IMR-90 (cell line): ENCODE results near the gene PIGA.

Source experiments
- BHLHE40 ChIP-seq: fragments of 150-350 bp; IDR thresholded peaks from 2 replicates; pipeline ENCODE4 v1.6.1; 2016; ENCODE audit warnings: mild to moderate bottlenecking, low read depth, low read length
- CEBPB ChIP-seq: IDR thresholded peaks from 2 replicates; pipeline ENCODE4 v1.6.1; 2012; ENCODE audit warnings: low read depth, low read length, improper control_type of control experiment
- FOS ChIP-seq: fragments of 150-350 bp; IDR thresholded peaks from 2 replicates; pipeline ENCODE4 v1.6.1; 2016; ENCODE audit warnings: low read depth, low read length
- MAFK ChIP-seq: IDR thresholded peaks from 2 replicates; pipeline ENCODE4 v1.6.1; 2012; ENCODE audit warnings: low read depth, low read length, improper control_type of control experiment
- MAZ ChIP-seq: IDR thresholded peaks from 2 replicates; pipeline ENCODE4 v1.6.1; 2012; ENCODE audit warnings: low read depth, mild to moderate bottlenecking, low read length, improper control_type of control experiment, moderate library complexity, borderline replicate concordance
- MXI1 ChIP-seq: IDR thresholded peaks from 2 replicates; pipeline ENCODE4 v1.6.1; 2012; ENCODE audit warnings: low read depth, mild to moderate bottlenecking, low read length, moderate library complexity, borderline replicate concordance
- POLR2A ChIP-seq: IDR thresholded peaks from 2 replicates; pipeline ENCODE4 v1.6.1; 2012; ENCODE audit warnings: mild to moderate bottlenecking, low read depth, low read length
- RAD21 ChIP-seq: IDR thresholded peaks from 2 replicates; pipeline ENCODE4 v1.6.1; 2012; ENCODE audit warnings: low read length, improper control_type of control experiment
- RCOR1 ChIP-seq: IDR thresholded peaks from 2 replicates; pipeline ENCODE4 v1.6.1; 2012; ENCODE audit warnings: mild to moderate bottlenecking, low read length, improper control_type of control experiment; ENCODE audit not compliant: insufficient replicate concordance
- RFX5 ChIP-seq: IDR thresholded peaks from 2 replicates; pipeline ENCODE4 v1.8.0; 2012; ENCODE audit warnings: low read depth, mild to moderate bottlenecking, low read length, moderate library complexity
- TF ChIP-seq, protein P1 (sequence below): conservative IDR thresholded peaks from 2 replicates; pipeline ENCODE4 v1.5.1; 2012; ENCODE audit warnings: mild to moderate bottlenecking, low read depth, low read length, improper control_type of control experiment
- TF ChIP-seq, protein P2 (sequence below): fragments of 150-350 bp; IDR thresholded peaks from 2 replicates; pipeline ENCODE4 v1.6.1; 2017; ENCODE audit warnings: mild to moderate bottlenecking, antibody characterized with exemption, low read length, low read depth

DNA sequence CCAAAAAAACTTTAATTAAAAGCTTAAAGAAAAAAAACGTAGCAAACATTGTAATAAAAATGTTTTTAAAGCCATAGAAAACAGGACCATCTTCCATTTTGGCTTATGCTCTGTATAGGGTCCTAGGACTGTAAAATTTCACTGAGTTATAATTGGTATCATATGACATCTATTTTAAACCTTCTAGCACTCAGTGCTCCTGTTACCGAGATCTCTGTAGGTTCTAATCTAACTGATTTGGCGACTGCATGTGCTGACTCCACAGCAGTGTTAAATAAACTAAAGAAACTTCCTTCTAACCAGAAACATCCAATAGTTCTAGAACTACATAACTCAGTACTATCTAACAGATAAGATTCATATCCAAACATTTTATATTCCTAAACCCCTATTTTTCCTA is 19.8 kb downstream of the PIGA start, which contains the start of gene ASB11:
- TF ChIP-seq MAFK (no peak), FOS (no peak), MXI1 (no peak), POLR2A (no peak), RFX5 (no peak), CEBPB (no peak), RAD21 (no peak), BHLHE40 (no peak), RCOR1 (no peak), MAZ (no peak)
- TF ChIP-seq, protein P1, sequence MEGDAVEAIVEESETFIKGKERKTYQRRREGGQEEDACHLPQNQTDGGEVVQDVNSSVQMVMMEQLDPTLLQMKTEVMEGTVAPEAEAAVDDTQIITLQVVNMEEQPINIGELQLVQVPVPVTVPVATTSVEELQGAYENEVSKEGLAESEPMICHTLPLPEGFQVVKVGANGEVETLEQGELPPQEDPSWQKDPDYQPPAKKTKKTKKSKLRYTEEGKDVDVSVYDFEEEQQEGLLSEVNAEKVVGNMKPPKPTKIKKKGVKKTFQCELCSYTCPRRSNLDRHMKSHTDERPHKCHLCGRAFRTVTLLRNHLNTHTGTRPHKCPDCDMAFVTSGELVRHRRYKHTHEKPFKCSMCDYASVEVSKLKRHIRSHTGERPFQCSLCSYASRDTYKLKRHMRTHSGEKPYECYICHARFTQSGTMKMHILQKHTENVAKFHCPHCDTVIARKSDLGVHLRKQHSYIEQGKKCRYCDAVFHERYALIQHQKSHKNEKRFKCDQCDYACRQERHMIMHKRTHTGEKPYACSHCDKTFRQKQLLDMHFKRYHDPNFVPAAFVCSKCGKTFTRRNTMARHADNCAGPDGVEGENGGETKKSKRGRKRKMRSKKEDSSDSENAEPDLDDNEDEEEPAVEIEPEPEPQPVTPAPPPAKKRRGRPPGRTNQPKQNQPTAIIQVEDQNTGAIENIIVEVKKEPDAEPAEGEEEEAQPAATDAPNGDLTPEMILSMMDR, result no peak
- TF ChIP-seq, protein P2, sequence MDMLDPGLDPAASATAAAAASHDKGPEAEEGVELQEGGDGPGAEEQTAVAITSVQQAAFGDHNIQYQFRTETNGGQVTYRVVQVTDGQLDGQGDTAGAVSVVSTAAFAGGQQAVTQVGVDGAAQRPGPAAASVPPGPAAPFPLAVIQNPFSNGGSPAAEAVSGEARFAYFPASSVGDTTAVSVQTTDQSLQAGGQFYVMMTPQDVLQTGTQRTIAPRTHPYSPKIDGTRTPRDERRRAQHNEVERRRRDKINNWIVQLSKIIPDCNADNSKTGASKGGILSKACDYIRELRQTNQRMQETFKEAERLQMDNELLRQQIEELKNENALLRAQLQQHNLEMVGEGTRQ, result no peak
